Measurements from ENCODE around the gene R3HDM2.

R3HDM2 gene

DNA sequence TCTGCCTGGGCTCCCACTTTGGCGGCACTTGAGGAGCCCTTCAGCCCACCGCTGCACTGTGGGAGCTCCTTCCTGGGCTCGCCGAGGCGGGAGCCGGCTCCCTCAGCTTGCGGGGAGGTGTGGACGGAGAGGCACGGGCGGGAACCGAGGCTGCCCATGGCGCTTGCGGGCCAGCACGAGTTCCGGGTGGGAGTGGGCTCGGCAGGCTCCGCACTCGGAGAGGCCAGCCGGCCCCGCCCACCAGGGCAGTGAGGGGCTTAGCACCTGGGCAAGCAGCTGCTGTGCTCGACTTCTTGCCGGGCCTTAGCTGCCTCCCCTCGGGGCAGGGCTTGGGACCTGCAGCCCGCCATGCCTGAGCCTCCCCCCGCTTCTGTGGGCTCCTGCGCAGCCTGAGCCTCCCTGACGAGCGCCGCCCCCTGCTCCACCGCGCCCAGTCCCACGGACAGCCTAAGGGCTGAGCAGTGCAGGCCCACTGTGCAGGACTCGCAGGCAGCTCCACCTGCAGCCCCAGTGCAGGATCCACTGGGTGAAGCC, 44.6 kb downstream of the R3HDM2 start:
- Histone ChIP-seq H3K4me1 (ENCODE audit: control insufficient read depth in 2 of 2, insufficient read depth in 1 of 2, low read depth in 1 of 2, low read length in 2 of 2) (peaks cover 0 to 2% of the 10 kb centered on the region in 2 donors), H3K36me3 (replicated peaks in 1 of 2; ENCODE audit: control insufficient read depth in 2 of 2, insufficient read depth in 2 of 2, low read length in 2 of 2) (peaks cover 0 to 17% of the 10 kb centered on the region in 2 donors), H3K18ac (ENCODE audit: low read length) (no peak overlapping the region), H3K4me2 (ENCODE audit: insufficient read depth, low read length, poor library complexity, severe bottlenecking) (no peak overlapping the region), H2BK12ac (ENCODE audit: low read length) (no peak overlapping the region), H2BK120ac (ENCODE audit: low read depth, low read length) (no peak overlapping the region), H3K27ac (replicated peaks; ENCODE audit: low read length) (no peak overlapping the region), H3K79me1 (ENCODE audit: low read depth, low read length) (no peaks in the 10 kb centered on the region), H2AK5ac (ENCODE audit: low read depth, low read length) (no peak overlapping the region), H3K9me3 (replicated peaks in 1 of 2; ENCODE audit: control insufficient read depth in 2 of 2, insufficient read depth in 1 of 2, low read depth in 1 of 2, low read length in 2 of 2) (no peaks in the 10 kb centered on the region), H2AFZ (ENCODE audit: low read length) (no peak overlapping the region), H3K9ac (ENCODE audit: low read depth, low read length, poor library complexity) (no peak overlapping the region), H4K91ac (ENCODE audit: low read depth, low read length, poor library complexity) (no peak overlapping the region), H3K27me3 (ENCODE audit: control insufficient read depth in 3 of 3, insufficient read depth in 3 of 3, low read depth in 1 of 3, low read length in 3 of 3) (no peaks in the 10 kb centered on the region), H4K8ac (ENCODE audit: low read depth, low read length) (peak overlapping the region; percentile 65), H2BK5ac (ENCODE audit: low read length) (no peak overlapping the region), H3K4me3 (ENCODE audit: low read length in 2 of 2) (no peak overlapping the region), H3K23ac (ENCODE audit: low read depth, low read length, poor library complexity) (no peak overlapping the region), H2BK15ac (ENCODE audit: low read length) (no peak overlapping the region), H3K14ac (ENCODE audit: low read length) (no peak overlapping the region), H3K4ac (ENCODE audit: low read length) (no peak overlapping the region)
- DNase-seq (ENCODE audit: low spot score): no peak
- WGBS, 2 donors (ENCODE audit: extremely low coverage in 2 of 2, insufficient read length in 2 of 2, insufficient replicate concordance in 1 of 2): no CpG with 5 or more reads among the region's 33 CpGs

DNA sequence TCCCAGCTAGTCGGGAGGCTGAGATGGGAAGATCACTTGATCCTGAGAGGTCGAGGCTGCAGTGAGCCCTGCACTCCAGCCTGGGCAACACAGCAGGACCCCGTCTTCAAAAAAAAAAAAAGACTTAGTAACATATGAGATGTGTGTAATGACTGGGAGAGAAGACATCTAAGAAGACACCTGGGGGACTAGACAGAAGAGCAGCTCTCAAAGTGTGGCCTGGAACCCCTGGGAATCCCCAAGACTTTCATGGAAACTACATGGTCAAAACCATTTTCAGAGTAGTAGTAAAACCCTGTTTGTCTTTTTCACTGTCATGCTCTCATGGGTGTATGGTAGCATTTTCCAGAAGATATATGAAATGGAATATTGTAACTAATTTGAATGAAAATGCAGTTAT, 45.3 kb downstream of the R3HDM2 start:
- Histone ChIP-seq H3K4me3 (ENCODE audit: low read length in 2 of 2) (no peak overlapping the region), H3K23ac (ENCODE audit: low read depth, low read length, poor library complexity) (no peak overlapping the region), H3K79me1 (ENCODE audit: low read depth, low read length) (no peaks in the 10 kb centered on the region), H3K4ac (ENCODE audit: low read length) (no peak overlapping the region), H2BK15ac (ENCODE audit: low read length) (no peak overlapping the region), H2AFZ (ENCODE audit: low read length) (no peak overlapping the region), H2BK120ac (ENCODE audit: low read depth, low read length) (no peak overlapping the region), H4K91ac (ENCODE audit: low read depth, low read length, poor library complexity) (no peak overlapping the region), H3K9ac (ENCODE audit: low read depth, low read length, poor library complexity) (no peak overlapping the region), H3K9me3 (replicated peaks in 1 of 2; ENCODE audit: control insufficient read depth in 2 of 2, insufficient read depth in 1 of 2, low read depth in 1 of 2, low read length in 2 of 2) (no peaks in the 10 kb centered on the region), H3K27me3 (ENCODE audit: control insufficient read depth in 3 of 3, insufficient read depth in 3 of 3, low read depth in 1 of 3, low read length in 3 of 3) (no peaks in the 10 kb centered on the region), H3K14ac (ENCODE audit: low read length) (no peak overlapping the region), H2BK5ac (ENCODE audit: low read length) (no peak overlapping the region), H3K18ac (ENCODE audit: low read length) (no peak overlapping the region), H3K27ac (replicated peaks; ENCODE audit: low read length) (no peak overlapping the region), H4K8ac (ENCODE audit: low read depth, low read length) (no peak overlapping the region), H2BK12ac (ENCODE audit: low read length) (no peak overlapping the region), H3K4me1 (ENCODE audit: control insufficient read depth in 2 of 2, insufficient read depth in 1 of 2, low read depth in 1 of 2, low read length in 2 of 2) (peaks cover 0 to 2% of the 10 kb centered on the region in 2 donors), H2AK5ac (ENCODE audit: low read depth, low read length) (no peak overlapping the region), H3K36me3 (replicated peaks in 1 of 2; ENCODE audit: control insufficient read depth in 2 of 2, insufficient read depth in 2 of 2, low read length in 2 of 2) (peaks cover 0 to 13% of the 10 kb centered on the region in 2 donors), H3K4me2 (ENCODE audit: insufficient read depth, low read length, poor library complexity, severe bottlenecking) (no peak overlapping the region)
- DNase-seq (ENCODE audit: low spot score): no peak
- WGBS, 2 donors (ENCODE audit: extremely low coverage in 2 of 2, insufficient read length in 2 of 2, insufficient replicate concordance in 1 of 2): no CpG with 5 or more reads among the region's 3 CpGs

DNA sequence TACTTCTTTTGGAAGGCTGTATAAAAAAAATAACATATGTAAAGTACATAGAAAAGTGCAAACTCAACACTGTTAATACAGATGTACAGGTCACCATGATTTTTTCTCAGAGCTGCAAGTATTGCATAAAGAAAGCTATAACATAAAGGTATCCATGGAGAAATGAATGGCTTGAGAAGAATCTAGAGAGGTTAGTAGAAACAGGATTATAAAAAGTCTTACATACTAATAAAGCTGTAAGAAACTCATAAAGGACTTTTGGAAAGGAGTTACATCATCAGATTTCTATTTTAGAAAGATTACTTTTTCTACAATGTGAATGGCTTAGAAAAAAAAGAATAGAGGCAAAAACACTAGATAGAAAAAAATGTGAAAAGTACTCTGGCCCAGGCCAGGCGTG, 46.4 kb downstream of the R3HDM2 start:
- Histone ChIP-seq H2AFZ (ENCODE audit: low read length) (no peak overlapping the region), H2BK120ac (ENCODE audit: low read depth, low read length) (no peak overlapping the region), H3K27me3 (ENCODE audit: control insufficient read depth in 3 of 3, insufficient read depth in 3 of 3, low read depth in 1 of 3, low read length in 3 of 3) (no peaks in the 10 kb centered on the region), H3K27ac (replicated peaks; ENCODE audit: low read length) (no peak overlapping the region), H3K9ac (ENCODE audit: low read depth, low read length, poor library complexity) (no peak overlapping the region), H3K18ac (ENCODE audit: low read length) (no peak overlapping the region), H3K4me2 (ENCODE audit: insufficient read depth, low read length, poor library complexity, severe bottlenecking) (no peak overlapping the region), H2BK5ac (ENCODE audit: low read length) (no peak overlapping the region), H2BK12ac (ENCODE audit: low read length) (no peak overlapping the region), H3K4ac (ENCODE audit: low read length) (no peak overlapping the region), H3K4me1 (ENCODE audit: control insufficient read depth in 2 of 2, insufficient read depth in 1 of 2, low read depth in 1 of 2, low read length in 2 of 2) (no peaks in the 10 kb centered on the region), H3K36me3 (replicated peaks in 1 of 2; ENCODE audit: control insufficient read depth in 2 of 2, insufficient read depth in 2 of 2, low read length in 2 of 2) (peaks cover 0 to 13% of the 10 kb centered on the region in 2 donors), H3K14ac (ENCODE audit: low read length) (no peak overlapping the region), H2AK5ac (ENCODE audit: low read depth, low read length) (no peak overlapping the region), H3K9me3 (replicated peaks in 1 of 2; ENCODE audit: control insufficient read depth in 2 of 2, insufficient read depth in 1 of 2, low read depth in 1 of 2, low read length in 2 of 2) (no peaks in the 10 kb centered on the region), H3K79me1 (ENCODE audit: low read depth, low read length) (no peaks in the 10 kb centered on the region), H2BK15ac (ENCODE audit: low read length) (no peak overlapping the region), H3K4me3 (ENCODE audit: low read length in 2 of 2) (no peak overlapping the region), H3K23ac (ENCODE audit: low read depth, low read length, poor library complexity) (no peak overlapping the region), H4K8ac (ENCODE audit: low read depth, low read length) (no peak overlapping the region), H4K91ac (ENCODE audit: low read depth, low read length, poor library complexity) (no peak overlapping the region)
- no peak for DNase-seq (ENCODE audit: low spot score)
- WGBS, 2 donors (ENCODE audit: extremely low coverage in 2 of 2, insufficient read length in 2 of 2, insufficient replicate concordance in 1 of 2): no CpG with 5 or more reads among the region's 1 CpG

DNA sequence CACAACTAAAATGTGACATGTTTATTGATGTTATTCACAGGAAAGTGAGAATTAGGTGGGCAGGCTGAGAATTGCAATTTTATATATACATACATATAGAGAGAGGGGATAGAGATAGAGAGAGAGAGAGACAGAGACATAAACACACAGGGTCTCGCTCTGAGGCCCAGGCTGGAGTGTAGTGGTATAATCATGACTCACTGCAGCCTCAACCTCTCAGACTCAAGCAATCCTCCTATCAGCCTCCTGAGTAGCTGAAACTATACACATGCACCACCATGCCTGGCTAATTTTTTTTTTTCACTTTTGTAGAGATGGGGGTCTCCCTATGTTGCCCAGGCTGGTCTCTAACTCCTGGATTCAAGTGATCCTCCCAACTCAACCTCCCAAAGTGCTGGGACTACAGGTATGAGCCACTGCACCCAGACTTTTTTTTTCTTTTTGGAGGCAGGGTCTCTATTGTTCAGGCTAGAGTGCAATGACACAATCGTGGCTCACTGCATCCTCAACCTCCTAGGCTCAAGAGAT, 49.1 kb downstream of the R3HDM2 start:
- Histone ChIP-seq H4K91ac (ENCODE audit: low read depth, low read length, poor library complexity) (no peak overlapping the region), H3K14ac (ENCODE audit: low read length) (no peak overlapping the region), H2BK120ac (ENCODE audit: low read depth, low read length) (no peak overlapping the region), H3K27ac (replicated peaks; ENCODE audit: low read length) (no peak overlapping the region), H3K4me3 (ENCODE audit: low read length in 2 of 2) (no peak overlapping the region), H3K9me3 (replicated peaks in 1 of 2; ENCODE audit: control insufficient read depth in 2 of 2, insufficient read depth in 1 of 2, low read depth in 1 of 2, low read length in 2 of 2) (no peaks in the 10 kb centered on the region), H4K8ac (ENCODE audit: low read depth, low read length) (no peak overlapping the region), H3K79me1 (ENCODE audit: low read depth, low read length) (no peaks in the 10 kb centered on the region), H2BK15ac (ENCODE audit: low read length) (no peak overlapping the region), H3K36me3 (replicated peaks in 1 of 2; ENCODE audit: control insufficient read depth in 2 of 2, insufficient read depth in 2 of 2, low read length in 2 of 2) (peaks cover 0 to 4% of the 10 kb centered on the region in 2 donors), H3K9ac (ENCODE audit: low read depth, low read length, poor library complexity) (no peak overlapping the region), H3K4me1 (ENCODE audit: control insufficient read depth in 2 of 2, insufficient read depth in 1 of 2, low read depth in 1 of 2, low read length in 2 of 2) (no peaks in the 10 kb centered on the region), H2AK5ac (ENCODE audit: low read depth, low read length) (no peak overlapping the region), H2AFZ (ENCODE audit: low read length) (no peak overlapping the region), H3K27me3 (ENCODE audit: control insufficient read depth in 3 of 3, insufficient read depth in 3 of 3, low read depth in 1 of 3, low read length in 3 of 3) (no peaks in the 10 kb centered on the region), H3K4ac (ENCODE audit: low read length) (no peak overlapping the region), H2BK12ac (ENCODE audit: low read length) (no peak overlapping the region), H2BK5ac (ENCODE audit: low read length) (no peak overlapping the region), H3K23ac (ENCODE audit: low read depth, low read length, poor library complexity) (no peak overlapping the region), H3K18ac (ENCODE audit: low read length) (no peak overlapping the region), H3K4me2 (ENCODE audit: insufficient read depth, low read length, poor library complexity, severe bottlenecking) (no peak overlapping the region)
- DNase-seq (ENCODE audit: low spot score): no peak
- no CpG with 5 or more reads among the region's 2 CpGs for WGBS, 2 donors (ENCODE audit: extremely low coverage in 2 of 2, insufficient read length in 2 of 2, insufficient replicate concordance in 1 of 2)
